HepG2 (cell line): ENCODE measurements around the gene TAMALIN. TPM values are rescaled to one million over a fixed set of nuclear protein-coding genes. Genes with fewer than 3 reads are reported as not detected.
A peak's percentile ranks its signal among the peaks of the same experiment; 100 is the strongest.

Experiments
- ARNTL ChIP-seq: sonication (generic); formaldehyde crosslinking; IDR thresholded peaks from 2 replicates; pipeline ENCODE4 v1.4.0; 2020; ENCODE audit warnings: mild to moderate bottlenecking, missing genetic modification reagents
- CEBPG ChIP-seq: IDR thresholded peaks from 2 replicates; pipeline ENCODE4 v1.6.1; 2016
- EP300 ChIP-seq, 3 experiments: sonication (generic) in 1 of 3; formaldehyde crosslinking in 1 of 3; IDR thresholded peaks; 2 replicates each; pipeline versions ENCODE4 v1.5.1 to v1.6.1; 2011 to 2020; ENCODE audit warnings: low read depth in 2 of 3, low read length in 2 of 3, borderline replicate concordance in 1 of 3, improper control_type of control experiment in 1 of 3, mild to moderate bottlenecking in 1 of 3, missing genetic modification reagents in 1 of 3, moderate library complexity in 1 of 3
- PITX1 ChIP-seq: sonication (generic); formaldehyde crosslinking; IDR thresholded peaks from 2 replicates; pipeline ENCODE4 v1.5.1; 2020; ENCODE audit warnings: mild to moderate bottlenecking, missing genetic modification reagents
- POLR2AphosphoS5 ChIP-seq: IDR thresholded peaks from 2 replicates; pipeline ENCODE4 v1.6.1; 2012; ENCODE audit warnings: low read depth, low read length
- REL ChIP-seq: sonication (generic); formaldehyde crosslinking; conservative IDR thresholded peaks from 2 replicates; pipeline ENCODE4 v1.8.0; 2022; ENCODE audit warnings: mild to moderate bottlenecking, missing genetic modification reagents, moderate library complexity
- TBX3 ChIP-seq: fragments of 450-650 bp; IDR thresholded peaks from 2 replicates; pipeline ENCODE4 v1.6.1; 2017; ENCODE audit warnings: antibody characterized with exemption, mild to moderate bottlenecking, inconsistent platforms, borderline replicate concordance
- U2AF1 ChIP-seq: fragments of 200-400 bp; formaldehyde crosslinking; optimal IDR thresholded peaks from 2 replicates; pipeline ENCODE3; 2017; ENCODE audit warnings: mild to moderate bottlenecking, low read depth, low read length
- ZNF10 ChIP-seq: sonication (generic); formaldehyde crosslinking; IDR thresholded peaks from 2 replicates; pipeline ENCODE4 v1.4.0; 2020; ENCODE audit warnings: mild to moderate bottlenecking, low read depth, missing genetic modification reagents, borderline replicate concordance
- ZNF563 ChIP-seq: sonication (generic); formaldehyde crosslinking; IDR thresholded peaks from 2 replicates; pipeline ENCODE4 v1.8.0; 2022; ENCODE audit warnings: mild to moderate bottlenecking, moderate library complexity, missing genetic modification reagents
- ZNF674 ChIP-seq: sonication (generic); formaldehyde crosslinking; IDR thresholded peaks from 2 replicates; pipeline ENCODE4 v1.5.0; 2020; ENCODE audit warnings: low read depth, mild to moderate bottlenecking, missing genetic modification reagents
- ZNF678 ChIP-seq: sonication (generic); formaldehyde crosslinking; IDR thresholded peaks from 2 replicates; pipeline ENCODE4 v1.4.0; 2020; ENCODE audit warnings: mild to moderate bottlenecking, missing genetic modification reagents
- polyA plus RNA-seq, 8 experiments: library from polyadenylated mRNA; depleted of rRNA in 3 of 8; stranded (reverse) in 7 of 8; unstranded in 1 of 8; fragments of >200 nt; fragmentation: Illumina TruSeq in 4 of 8; extraction: Trizol in 4 of 8; gene quantifications; 2 replicates each; pipeline versions ENCODE4 v1.2.1 to v1.2.3, GENCODE V29; 2011 to 2016; ENCODE audit warnings: low read depth in 4 of 8, missing spikeins in 1 of 8, mixed read lengths in 1 of 8; ENCODE audit not compliant: insufficient read depth in 1 of 8
- total RNA-seq, 5 experiments: library from RNA; depleted of rRNA; stranded (reverse); fragments of >200 nt; fragmentation: Illumina TruSeq; extraction: Trizol; gene quantifications; 2 replicates each; pipeline ENCODE4 v1.2.3, GENCODE V29; 2016; ENCODE audit warnings: low read depth in 1 of 5
- TF ChIP-seq, protein P1 (sequence below): sonication (generic); formaldehyde crosslinking; IDR thresholded peaks from 2 replicates; pipeline ENCODE4 v1.4.0; 2020; ENCODE audit warnings: missing genetic modification reagents
- TF ChIP-seq, protein P2 (sequence below): sonication (generic); formaldehyde crosslinking; IDR thresholded peaks from 2 replicates; pipeline ENCODE4 v1.5.1; 2020; ENCODE audit warnings: missing genetic modification reagents, mild to moderate bottlenecking, borderline replicate concordance
- TF ChIP-seq, protein P3 (sequence below): IDR thresholded peaks from 2 replicates; pipeline ENCODE4 v1.6.1; 2016; ENCODE audit warnings: missing compliant biosample characterization, missing genetic modification reagents, borderline replicate concordance
- TF ChIP-seq, protein P4 (sequence below): sonication (generic); formaldehyde crosslinking; IDR thresholded peaks from 2 replicates; pipeline ENCODE4 v1.5.0; 2020; ENCODE audit warnings: mild to moderate bottlenecking, missing genetic modification reagents, moderate library complexity
- TF ChIP-seq, protein P5 (sequence below): sonication (generic); formaldehyde crosslinking; IDR thresholded peaks from 2 replicates; pipeline ENCODE4 v1.4.0; 2020; ENCODE audit warnings: missing genetic modification reagents
- TF ChIP-seq, protein P6 (sequence below): sonication (generic); formaldehyde crosslinking; IDR thresholded peaks from 2 replicates; pipeline ENCODE4 v1.8.0; 2023; ENCODE audit warnings: mild to moderate bottlenecking, missing genetic modification reagents

The TAMALIN gene
- total and polyA plus RNA-seq, 2 of the 13 experiments (the other 11 are each of a cell fraction or from before 2014, with no cell fraction given) = 2.9 to 10.9 TPM

DNA sequence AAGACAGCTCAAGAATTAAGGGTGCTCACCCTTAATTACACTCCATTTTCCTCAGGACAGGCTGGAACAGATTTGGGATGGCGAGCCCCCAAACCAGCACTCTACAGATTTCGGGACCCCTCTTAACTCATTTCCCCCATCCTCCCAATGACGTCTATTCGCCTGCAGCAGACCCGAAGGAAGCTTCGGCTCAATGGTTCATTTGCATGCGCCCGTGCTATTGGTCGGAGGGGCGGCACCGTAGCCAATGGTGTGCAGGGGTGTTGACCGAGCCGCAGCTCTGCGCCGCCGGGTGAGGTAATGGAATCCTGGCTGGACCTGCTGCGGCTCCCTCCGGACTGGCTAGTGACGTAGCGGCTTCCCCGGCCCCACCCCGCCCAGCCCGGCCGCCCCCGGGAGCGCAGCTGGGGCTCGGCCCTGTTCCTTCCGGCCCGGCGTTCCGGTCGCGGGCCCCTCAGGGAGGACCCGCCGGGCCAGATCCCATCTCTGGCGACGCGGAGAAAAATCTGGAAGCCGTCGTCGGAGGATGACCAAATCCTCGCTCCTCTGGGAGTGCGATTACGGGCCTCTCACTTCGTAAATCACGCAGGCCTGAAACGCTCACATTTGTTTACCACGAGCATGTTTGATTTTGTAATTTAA lies 26.2 kb downstream of the TAMALIN start (continued):
- TF ChIP-seq, protein P1, sequence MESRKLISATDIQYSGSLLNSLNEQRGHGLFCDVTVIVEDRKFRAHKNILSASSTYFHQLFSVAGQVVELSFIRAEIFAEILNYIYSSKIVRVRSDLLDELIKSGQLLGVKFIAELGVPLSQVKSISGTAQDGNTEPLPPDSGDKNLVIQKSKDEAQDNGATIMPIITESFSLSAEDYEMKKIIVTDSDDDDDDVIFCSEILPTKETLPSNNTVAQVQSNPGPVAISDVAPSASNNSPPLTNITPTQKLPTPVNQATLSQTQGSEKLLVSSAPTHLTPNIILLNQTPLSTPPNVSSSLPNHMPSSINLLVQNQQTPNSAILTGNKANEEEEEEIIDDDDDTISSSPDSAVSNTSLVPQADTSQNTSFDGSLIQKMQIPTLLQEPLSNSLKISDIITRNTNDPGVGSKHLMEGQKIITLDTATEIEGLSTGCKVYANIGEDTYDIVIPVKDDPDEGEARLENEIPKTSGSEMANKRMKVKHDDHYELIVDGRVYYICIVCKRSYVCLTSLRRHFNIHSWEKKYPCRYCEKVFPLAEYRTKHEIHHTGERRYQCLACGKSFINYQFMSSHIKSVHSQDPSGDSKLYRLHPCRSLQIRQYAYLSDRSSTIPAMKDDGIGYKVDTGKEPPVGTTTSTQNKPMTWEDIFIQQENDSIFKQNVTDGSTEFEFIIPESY (CRISPR knock-in tag) = no peak
- no peak for TF ChIP-seq PITX1
- TF ChIP-seq POLR2AphosphoS5 = peak; percentile 24; the same call in 1 of the 2 replicates
- no peak for TF ChIP-seq ZNF678 (CRISPR knock-in tag)
- TF ChIP-seq, protein P2, sequence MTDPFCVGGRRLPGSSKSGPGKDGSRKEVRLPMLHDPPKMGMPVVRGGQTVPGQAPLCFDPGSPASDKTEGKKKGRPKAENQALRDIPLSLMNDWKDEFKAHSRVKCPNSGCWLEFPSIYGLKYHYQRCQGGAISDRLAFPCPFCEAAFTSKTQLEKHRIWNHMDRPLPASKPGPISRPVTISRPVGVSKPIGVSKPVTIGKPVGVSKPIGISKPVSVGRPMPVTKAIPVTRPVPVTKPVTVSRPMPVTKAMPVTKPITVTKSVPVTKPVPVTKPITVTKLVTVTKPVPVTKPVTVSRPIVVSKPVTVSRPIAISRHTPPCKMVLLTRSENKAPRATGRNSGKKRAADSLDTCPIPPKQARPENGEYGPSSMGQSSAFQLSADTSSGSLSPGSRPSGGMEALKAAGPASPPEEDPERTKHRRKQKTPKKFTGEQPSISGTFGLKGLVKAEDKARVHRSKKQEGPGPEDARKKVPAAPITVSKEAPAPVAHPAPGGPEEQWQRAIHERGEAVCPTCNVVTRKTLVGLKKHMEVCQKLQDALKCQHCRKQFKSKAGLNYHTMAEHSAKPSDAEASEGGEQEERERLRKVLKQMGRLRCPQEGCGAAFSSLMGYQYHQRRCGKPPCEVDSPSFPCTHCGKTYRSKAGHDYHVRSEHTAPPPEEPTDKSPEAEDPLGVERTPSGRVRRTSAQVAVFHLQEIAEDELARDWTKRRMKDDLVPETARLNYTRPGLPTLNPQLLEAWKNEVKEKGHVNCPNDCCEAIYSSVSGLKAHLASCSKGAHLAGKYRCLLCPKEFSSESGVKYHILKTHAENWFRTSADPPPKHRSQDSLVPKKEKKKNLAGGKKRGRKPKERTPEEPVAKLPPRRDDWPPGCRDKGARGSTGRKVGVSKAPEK (CRISPR knock-in tag) = no peak
- no peak for TF ChIP-seq U2AF1
- TF ChIP-seq EP300 (IDR thresholded peaks at IDR 0.05; ENCODE audit: low read depth in 2 of 2, low read length in 2 of 2) = no peak
- no peak for TF ChIP-seq EP300 (CRISPR knock-in tag; IDR thresholded peaks at IDR 0.05; ENCODE audit: borderline replicate concordance)
- 0 out of 2 replicates have a peak, but pooled peaks have one; percentile 8 for TF ChIP-seq ARNTL
- TF ChIP-seq ZNF563 (CRISPR knock-in tag) = no peak
- TF ChIP-seq, protein P3, sequence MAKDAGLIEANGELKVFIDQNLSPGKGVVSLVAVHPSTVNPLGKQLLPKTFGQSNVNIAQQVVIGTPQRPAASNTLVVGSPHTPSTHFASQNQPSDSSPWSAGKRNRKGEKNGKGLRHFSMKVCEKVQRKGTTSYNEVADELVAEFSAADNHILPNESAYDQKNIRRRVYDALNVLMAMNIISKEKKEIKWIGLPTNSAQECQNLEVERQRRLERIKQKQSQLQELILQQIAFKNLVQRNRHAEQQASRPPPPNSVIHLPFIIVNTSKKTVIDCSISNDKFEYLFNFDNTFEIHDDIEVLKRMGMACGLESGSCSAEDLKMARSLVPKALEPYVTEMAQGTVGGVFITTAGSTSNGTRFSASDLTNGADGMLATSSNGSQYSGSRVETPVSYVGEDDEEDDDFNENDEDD (CRISPR knock-in tag) = no peak; the same call in 1 of the 2 replicates
- TF ChIP-seq ZNF10 (CRISPR knock-in tag) = no peak
- no peak for TF ChIP-seq ZNF674 (CRISPR knock-in tag)
- TF ChIP-seq, protein P4, sequence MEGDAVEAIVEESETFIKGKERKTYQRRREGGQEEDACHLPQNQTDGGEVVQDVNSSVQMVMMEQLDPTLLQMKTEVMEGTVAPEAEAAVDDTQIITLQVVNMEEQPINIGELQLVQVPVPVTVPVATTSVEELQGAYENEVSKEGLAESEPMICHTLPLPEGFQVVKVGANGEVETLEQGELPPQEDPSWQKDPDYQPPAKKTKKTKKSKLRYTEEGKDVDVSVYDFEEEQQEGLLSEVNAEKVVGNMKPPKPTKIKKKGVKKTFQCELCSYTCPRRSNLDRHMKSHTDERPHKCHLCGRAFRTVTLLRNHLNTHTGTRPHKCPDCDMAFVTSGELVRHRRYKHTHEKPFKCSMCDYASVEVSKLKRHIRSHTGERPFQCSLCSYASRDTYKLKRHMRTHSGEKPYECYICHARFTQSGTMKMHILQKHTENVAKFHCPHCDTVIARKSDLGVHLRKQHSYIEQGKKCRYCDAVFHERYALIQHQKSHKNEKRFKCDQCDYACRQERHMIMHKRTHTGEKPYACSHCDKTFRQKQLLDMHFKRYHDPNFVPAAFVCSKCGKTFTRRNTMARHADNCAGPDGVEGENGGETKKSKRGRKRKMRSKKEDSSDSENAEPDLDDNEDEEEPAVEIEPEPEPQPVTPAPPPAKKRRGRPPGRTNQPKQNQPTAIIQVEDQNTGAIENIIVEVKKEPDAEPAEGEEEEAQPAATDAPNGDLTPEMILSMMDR (CRISPR knock-in tag) = 0 out of 2 replicates have a peak, but pooled peaks have one; percentile 4
- TF ChIP-seq CEBPG = no peak
- TF ChIP-seq, protein P5, sequence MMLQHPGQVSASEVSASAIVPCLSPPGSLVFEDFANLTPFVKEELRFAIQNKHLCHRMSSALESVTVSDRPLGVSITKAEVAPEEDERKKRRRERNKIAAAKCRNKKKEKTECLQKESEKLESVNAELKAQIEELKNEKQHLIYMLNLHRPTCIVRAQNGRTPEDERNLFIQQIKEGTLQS = no peak
- TF ChIP-seq, protein P6, sequence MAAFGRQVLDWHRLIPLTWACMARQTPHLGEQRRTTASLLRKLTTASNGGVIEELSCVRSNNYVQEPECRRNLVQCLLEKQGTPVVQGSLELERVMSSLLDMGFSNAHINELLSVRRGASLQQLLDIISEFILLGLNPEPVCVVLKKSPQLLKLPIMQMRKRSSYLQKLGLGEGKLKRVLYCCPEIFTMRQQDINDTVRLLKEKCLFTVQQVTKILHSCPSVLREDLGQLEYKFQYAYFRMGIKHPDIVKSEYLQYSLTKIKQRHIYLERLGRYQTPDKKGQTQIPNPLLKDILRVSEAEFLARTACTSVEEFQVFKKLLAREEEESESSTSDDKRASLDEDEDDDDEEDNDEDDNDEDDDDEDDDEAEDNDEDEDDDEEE (CRISPR knock-in tag) = 0 out of 2 replicates have a peak, but pooled peaks have one; percentile 36
- no peak for TF ChIP-seq TBX3
- no peak for TF ChIP-seq REL
